Endothelial cell of umbilical vein (primary cell): ENCODE results near the gene SULT4A1. TPM values are rescaled to one million over a fixed set of nuclear protein-coding genes. Genes with fewer than 3 reads are reported as not detected.

ENCODE experiments used
- BruUV-seq: library from RNA; stranded (reverse); fragments of 400-500 nt; replicated peaks from 2 replicates; lab custom pipeline; 2021; lab: Mats Ljungman, UMichigan
- CTCF ChIA-PET: fragments of 300-600, 350-600 bp; sonication (Branson Sonifier 250); formaldehyde crosslinking; loops from one replicate; lab custom pipeline; 2021; ENCODE audit warnings: antibody characterized with exemption, inconsistent platforms; lab: Charles Lee
- POLR2A ChIA-PET: fragments of 300-600, 350-600 bp; sonication (Branson Sonifier 250); formaldehyde crosslinking; loops from one replicate; lab custom pipeline; 2021; ENCODE audit warnings: antibody characterized with exemption, inconsistent platforms; lab: Charles Lee
- DNase-seq: peaks from one replicate; pipeline ENCODE4 v3.0.0-alpha.2; 2011; ENCODE audit warnings: low read depth, low spot score
- FAIRE-seq: peaks from 2 replicates; lab custom pipeline; 2011; peaks lifted over from hg19 to GRCh38; lab: Jason Lieb, UNC
- H2AFZ ChIP-seq: 2 replicates; pipeline ENCODE4 v1.6.0; 2012; ENCODE audit warnings: low read depth, low read length, control low read depth, inconsistent platforms
- H3K27ac ChIP-seq: 2 replicates; pipeline ENCODE4 v1.5.1; 2011; ENCODE audit warnings: low read depth, mild to moderate bottlenecking, control low read depth, low read length, moderate library complexity; ENCODE audit not compliant: insufficient read depth
- H3K27me3 ChIP-seq, 2 experiments: 2 replicates each; pipeline versions ENCODE4 v1.6.0 to v1.6.1; 2011; ENCODE audit warnings: low read length in 2 of 2, mixed read lengths in 1 of 2; ENCODE audit not compliant: control insufficient read depth in 2 of 2, insufficient read depth in 2 of 2
- H3K36me3 ChIP-seq, 2 experiments: 2 replicates in 1 of 2; 3 replicates in 1 of 2; pipeline ENCODE4 v1.5.1; 2011; ENCODE audit warnings: low read length in 2 of 2, mild to moderate bottlenecking in 1 of 2, moderate library complexity in 1 of 2; ENCODE audit not compliant: control insufficient read depth in 2 of 2, insufficient read depth in 2 of 2; ENCODE audit errors: extremely low read depth in 1 of 2
- H3K4me1 ChIP-seq: 3 replicates; pipeline ENCODE4 v1.5.1; 2011; ENCODE audit warnings: mild to moderate bottlenecking, low read length; ENCODE audit not compliant: control insufficient read depth, insufficient read depth; ENCODE audit errors: extremely low read depth
- H3K4me2 ChIP-seq: 2 replicates; pipeline ENCODE4 v1.6.1; 2011; ENCODE audit warnings: low read length, control low read depth, mixed read lengths; ENCODE audit not compliant: insufficient read depth
- H3K4me3 ChIP-seq, 3 experiments: fragments of 200-600 bp in 1 of 3; sonication (generic), shearing (Covaris generic) in 1 of 3; replicated peaks in 1 of 3; 2 replicates each; pipeline ENCODE4 v1.5.1; 2011 to 2016; ENCODE audit warnings: control low read depth in 3 of 3, low read length in 3 of 3, mild to moderate bottlenecking in 2 of 3, inconsistent platforms in 1 of 3, low read depth in 1 of 3, moderate library complexity in 1 of 3; ENCODE audit not compliant: insufficient read depth in 1 of 3
- H3K79me2 ChIP-seq: 2 replicates; pipeline ENCODE4 v1.6.0; 2012; ENCODE audit warnings: low read length, inconsistent platforms; ENCODE audit not compliant: control insufficient read depth, insufficient read depth
- H3K9ac ChIP-seq: replicated peaks from 2 replicates; pipeline ENCODE3; 2011; ENCODE audit warnings: low read length, control low read depth; ENCODE audit not compliant: insufficient read depth; ENCODE audit errors: extremely low read depth
- H3K9me1 ChIP-seq: replicated peaks from 3 replicates; pipeline ENCODE4 v1.6.0; 2011; ENCODE audit warnings: mild to moderate bottlenecking, low read length; ENCODE audit not compliant: control insufficient read depth, insufficient read depth; ENCODE audit errors: extremely low read depth
- H3K9me3 ChIP-seq: replicated peaks from 2 replicates; pipeline ENCODE4 v1.5.1; 2012; ENCODE audit warnings: low read length, inconsistent platforms; ENCODE audit not compliant: control insufficient read depth, insufficient read depth
- H4K20me1 ChIP-seq: replicated peaks from 2 replicates; pipeline ENCODE3; 2011; ENCODE audit warnings: mild to moderate bottlenecking, low read length; ENCODE audit not compliant: control insufficient read depth, insufficient read depth; ENCODE audit errors: extremely low read depth
- CTCF ChIP-seq, 2 donors: IDR thresholded peaks; 1 replicate in 1 of 2; 2 replicates in 1 of 2; pipeline ENCODE4 v1.5.1; 2011; ENCODE audit warnings: low read length in 2 of 2, mild to moderate bottlenecking in 2 of 2, moderate library complexity in 2 of 2, control low read depth in 1 of 2, inconsistent platforms in 1 of 2, low read depth in 1 of 2; ENCODE audit not compliant: insufficient read depth in 1 of 2; ENCODE audit errors: extremely low read depth in 1 of 2
- EZH2 ChIP-seq: IDR thresholded peaks from 2 replicates; pipeline ENCODE4 v1.6.1; 2012; ENCODE audit warnings: borderline replicate concordance, low read depth, mild to moderate bottlenecking, moderate library complexity, low read length, inconsistent platforms; ENCODE audit not compliant: severe bottlenecking
- FOS ChIP-seq: IDR thresholded peaks from 2 replicates; pipeline ENCODE4 v1.6.1; 2011; ENCODE audit warnings: mild to moderate bottlenecking, low read length, moderate library complexity, borderline replicate concordance; ENCODE audit not compliant: insufficient read depth
- GATA2 ChIP-seq: IDR thresholded peaks from 2 replicates; pipeline ENCODE4 v1.7.0; 2011; ENCODE audit warnings: low read depth, mild to moderate bottlenecking, moderate library complexity, mixed read lengths, low read length; ENCODE audit not compliant: insufficient read length, insufficient read depth
- JUN ChIP-seq: IDR thresholded peaks from 2 replicates; pipeline ENCODE4 v1.6.1; 2011; ENCODE audit warnings: borderline replicate concordance, low read depth; ENCODE audit not compliant: insufficient read length, insufficient read depth
- MAX ChIP-seq: IDR thresholded peaks from 2 replicates; pipeline ENCODE4 v1.6.1; 2011; ENCODE audit not compliant: insufficient read depth, insufficient read length
- MYC ChIP-seq: IDR thresholded peaks from one replicate; pipeline ENCODE4 v1.6.1; 2011; ENCODE audit warnings: mild to moderate bottlenecking, low read depth, low read length
- POLR2A ChIP-seq: IDR thresholded peaks from 2 replicates; pipeline ENCODE4 v1.6.1; 2012; ENCODE audit warnings: low read depth, mild to moderate bottlenecking, control low read depth, low read length
- POLR2AphosphoS5 ChIP-seq: IDR thresholded peaks from 2 replicates; pipeline ENCODE4 v1.6.1; 2012; ENCODE audit warnings: low read depth, mild to moderate bottlenecking, control low read depth, low read length, moderate library complexity; ENCODE audit not compliant: insufficient read depth
- dilution Hi-C: fragments of 300-500 bp; cut with MboI; formaldehyde crosslinking; loops from one replicate; pipeline ENCODE4 v1.15.0; 2019; ENCODE audit warnings: low sequenced_read_pairs; ENCODE audit not compliant: extremely low pct_ligation_motif_present
- intact Hi-C: fragments of 100-400 bp; cut with micrococcal nuclease; formaldehyde crosslinking; loops from one replicate; pipeline ENCODE4 v1.10.0; 2022
- polyA plus RNA-seq, 4 experiments: library from polyadenylated mRNA; depleted of rRNA in 3 of 4; stranded (reverse) in 3 of 4; unstranded in 1 of 4; fragments of >200 nt; gene quantifications; 2 replicates each; pipeline versions ENCODE4 v1.2.1 to v1.2.3, GENCODE V29; 2011 to 2012; ENCODE audit warnings: missing spikeins in 1 of 4
- total RNA-seq: library from RNA; stranded (reverse); gene quantifications from 2 replicates; pipeline ENCODE4 v1.2.3, GENCODE V29; 2021

SULT4A1 gene
- total and polyA plus RNA-seq, 2 donors (not counting 3 experiments of a cell fraction or from before 2014, with no cell fraction given) = 0.48 TPM; not detected in 1

GRCh38 chr22:43818981-43819380 is 43.3 kb downstream of the SULT4A1 start:
- no peaks in the 10 kb centered on the region for H3K27me3 ChIP-seq
- H3K9me3 ChIP-seq = no peaks in the 10 kb centered on the region
- no peak overlapping the region for H3K4me3 ChIP-seq
- DNase-seq (no peak), FAIRE-seq (no peak)
- no peaks in the 10 kb centered on the region for H3K79me2 ChIP-seq
- H3K4me2 ChIP-seq = no peak overlapping the region
- no peaks in the 10 kb centered on the region for H3K9me1 ChIP-seq
- intact Hi-C loops = no loop called here
- TF ChIP-seq CTCF (IDR thresholded peaks at IDR 0.05; ENCODE audit: extremely low read depth in 1 of 2, insufficient read depth in 1 of 2, low read depth in 1 of 2, low read length in 2 of 2) (no peak), FOS (no peak), GATA2 (no peak), MYC (no peak), MAX (no peak), EZH2 (no peak), POLR2AphosphoS5 (no peak), POLR2A (no peak), JUN (no peak)
- CTCF ChIA-PET = interaction anchor here (1.6 kb wide), 1 partner anchor 8 kb away, joined by 5 read pairs; no protein-coding TSS in a partner anchor
- no peaks in the 10 kb centered on the region for H3K36me3 ChIP-seq
- BruUV-seq = no TSS peak
- no peaks in the 10 kb centered on the region for H4K20me1 ChIP-seq
- POLR2A ChIA-PET = no interaction called here
- no peak overlapping the region for H3K27ac ChIP-seq
- H3K9ac ChIP-seq = no peak overlapping the region
- no peaks in the 10 kb centered on the region for H3K4me1 ChIP-seq
- dilution Hi-C loops = no loop called here
- H2AFZ ChIP-seq = no peak overlapping the region
